ENCODE measurements around the gene SERINC5.

GRCh38 chr5:80182809-80183580 is 72.9 kb downstream of the SERINC5 start:
- no peak for TF ChIP-seq CTCF (IDR thresholded peaks at IDR 0.05; ENCODE audit: insufficient read depth, low read depth, low read length)
- no peak for TF ChIP-seq EZH2 (IDR thresholded peaks at IDR 0.05; ENCODE audit: insufficient read depth, low read length)

All from astrocyte (in vitro differentiated cells and primary cell).